ENCODE data around the gene CFAP57.

The CFAP57 gene

GRCh38 chr1:43172527-43172972 is 420 bp downstream of the CFAP57 start:
- no peak for TF ChIP-seq CTCF (IDR thresholded peaks at IDR 0.05; ENCODE audit: low read depth, low read length)
- H3K4me3 ChIP-seq (ENCODE audit: low read depth, low read length), result peak overlapping the region; percentile 89

DNA sequence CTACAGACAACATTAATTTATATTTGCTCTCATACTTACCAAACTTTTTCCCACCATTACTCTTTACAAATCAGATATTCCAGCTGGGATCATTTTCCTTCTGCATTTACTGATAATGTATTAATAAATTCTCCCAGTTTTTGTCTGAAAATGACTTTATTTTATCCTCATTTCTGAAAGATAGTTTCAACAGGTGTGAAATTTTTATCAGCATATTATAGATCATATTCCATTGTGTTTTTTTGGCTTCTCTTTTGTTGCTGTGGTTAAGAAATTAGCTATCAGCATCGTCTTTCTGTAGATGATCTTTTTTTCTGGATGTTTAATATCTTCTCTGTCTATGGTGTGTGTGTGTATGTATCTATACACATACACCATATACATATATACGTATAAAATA is 2.7 kb downstream of the CFAP57 start:
- no peak overlapping the region for H3K4me3 ChIP-seq (ENCODE audit: low read depth, low read length)
- no peak for TF ChIP-seq CTCF (IDR thresholded peaks at IDR 0.05; ENCODE audit: low read depth, low read length)

GRCh38 chr1:43177691-43178090 is 5.6 kb downstream of the CFAP57 start:
- TF ChIP-seq CTCF (IDR thresholded peaks at IDR 0.05; ENCODE audit: low read depth, low read length), result no peak
- H3K4me3 ChIP-seq (ENCODE audit: low read depth, low read length), result no peak overlapping the region

GRCh38 chr1:43184388-43184787 is 12.3 kb downstream of the CFAP57 start:
- no peak for TF ChIP-seq CTCF (IDR thresholded peaks at IDR 0.05; ENCODE audit: low read depth, low read length)

GRCh38 chr1:43184995-43185394 is 12.9 kb downstream of the CFAP57 start:
- no peak for TF ChIP-seq CTCF (IDR thresholded peaks at IDR 0.05; ENCODE audit: low read depth, low read length)
- H3K4me3 ChIP-seq (ENCODE audit: low read depth, low read length), result no peak overlapping the region

More at GRCh38 chr1:43184388-43184787, 12.3 kb downstream of the CFAP57 start:
- no peak overlapping the region for H3K4me3 ChIP-seq (ENCODE audit: low read depth, low read length)

DNA sequence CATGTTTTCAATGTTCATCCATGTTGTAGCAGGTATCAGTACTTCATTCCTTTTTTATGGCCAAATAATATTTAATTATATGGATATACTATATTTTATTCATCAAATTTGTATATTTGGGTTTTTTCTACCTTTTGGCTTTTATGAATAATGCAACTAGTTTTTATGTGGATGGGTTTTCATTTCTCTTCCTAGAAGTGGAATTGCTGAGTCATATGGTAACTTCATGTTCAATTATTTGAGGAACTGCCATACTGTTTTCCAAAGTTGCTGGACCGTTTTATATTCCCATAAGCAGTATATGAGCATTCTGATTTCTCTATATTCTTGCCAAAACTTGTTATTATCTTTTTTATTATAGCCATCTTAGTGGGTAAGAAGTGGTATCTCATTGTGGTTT is 16.0 kb downstream of the CFAP57 start:
- no peak for TF ChIP-seq CTCF (IDR thresholded peaks at IDR 0.05; ENCODE audit: low read depth, low read length)
- H3K4me3 ChIP-seq (ENCODE audit: low read depth, low read length), result no peak overlapping the region

- no peak for TF ChIP-seq CTCF (IDR thresholded peaks at IDR 0.05; ENCODE audit: low read depth, low read length)
- no peak overlapping the region for H3K4me3 ChIP-seq (ENCODE audit: low read depth, low read length)
These were observed 22.4 kb downstream of the CFAP57 start for GRCh38 chr1:43194509-43194908.
